Mammary epithelial cell (primary cell): ENCODE measurements around the gene SERPINE2.

Experiments used
- EZH2 ChIP-seq: IDR thresholded peaks from 2 replicates; pipeline ENCODE4 v1.6.1; 2012; ENCODE audit warnings: low read length, inconsistent platforms, borderline replicate concordance
- TF ChIP-seq, protein P1 (sequence below), 2 donors: IDR thresholded peaks in 1 of 2; conservative IDR thresholded peaks in 1 of 2; 2 replicates each; pipeline ENCODE4 v1.5.1; 2011 to 2012; ENCODE audit warnings: inconsistent platforms in 2 of 2, low read length in 2 of 2, mild to moderate bottlenecking in 2 of 2, control low read depth in 1 of 2, low read depth in 1 of 2; ENCODE audit not compliant: insufficient read depth in 1 of 2; ENCODE audit errors: extremely low read depth in 1 of 2

DNA sequence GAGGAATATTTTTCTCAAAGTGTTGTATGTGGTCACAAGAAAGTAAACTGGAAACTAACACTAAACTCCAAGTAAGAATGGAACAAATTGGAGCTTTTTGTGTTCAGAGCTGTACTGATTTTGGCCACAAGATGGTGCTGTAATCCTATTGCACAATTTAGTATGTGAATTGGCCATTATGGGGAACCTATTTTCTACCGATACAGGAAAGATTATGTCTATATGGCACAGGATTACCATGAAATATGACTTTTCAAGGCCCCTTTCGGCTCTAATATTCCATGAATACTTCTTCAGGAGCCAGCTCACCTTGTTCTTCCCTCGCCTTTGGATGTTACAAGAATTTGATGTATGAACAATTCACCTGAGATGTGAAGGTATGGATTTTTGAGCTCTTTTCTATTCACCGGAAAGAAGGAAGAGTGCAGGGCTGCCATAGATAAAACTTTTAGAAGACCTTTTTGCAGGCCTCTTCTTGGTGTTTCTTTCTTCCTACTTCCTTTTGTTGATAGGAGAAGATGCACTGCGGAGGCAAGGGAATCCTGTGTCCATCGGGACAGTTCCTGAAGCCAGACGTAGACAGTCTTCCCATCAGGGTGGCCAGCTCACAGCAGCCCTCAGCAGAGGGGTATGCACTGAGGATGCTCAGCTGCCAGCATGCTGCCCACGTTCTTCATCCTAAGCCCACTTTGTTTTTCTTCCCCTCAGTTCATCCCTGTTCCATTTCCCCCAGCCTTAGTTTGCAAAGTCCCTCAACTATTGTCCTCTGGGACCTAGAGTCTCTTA, 68.5 kb downstream of the SERPINE2 start:
- TF ChIP-seq, protein P1, sequence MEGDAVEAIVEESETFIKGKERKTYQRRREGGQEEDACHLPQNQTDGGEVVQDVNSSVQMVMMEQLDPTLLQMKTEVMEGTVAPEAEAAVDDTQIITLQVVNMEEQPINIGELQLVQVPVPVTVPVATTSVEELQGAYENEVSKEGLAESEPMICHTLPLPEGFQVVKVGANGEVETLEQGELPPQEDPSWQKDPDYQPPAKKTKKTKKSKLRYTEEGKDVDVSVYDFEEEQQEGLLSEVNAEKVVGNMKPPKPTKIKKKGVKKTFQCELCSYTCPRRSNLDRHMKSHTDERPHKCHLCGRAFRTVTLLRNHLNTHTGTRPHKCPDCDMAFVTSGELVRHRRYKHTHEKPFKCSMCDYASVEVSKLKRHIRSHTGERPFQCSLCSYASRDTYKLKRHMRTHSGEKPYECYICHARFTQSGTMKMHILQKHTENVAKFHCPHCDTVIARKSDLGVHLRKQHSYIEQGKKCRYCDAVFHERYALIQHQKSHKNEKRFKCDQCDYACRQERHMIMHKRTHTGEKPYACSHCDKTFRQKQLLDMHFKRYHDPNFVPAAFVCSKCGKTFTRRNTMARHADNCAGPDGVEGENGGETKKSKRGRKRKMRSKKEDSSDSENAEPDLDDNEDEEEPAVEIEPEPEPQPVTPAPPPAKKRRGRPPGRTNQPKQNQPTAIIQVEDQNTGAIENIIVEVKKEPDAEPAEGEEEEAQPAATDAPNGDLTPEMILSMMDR (conservative IDR thresholded peaks at IDR 0.05 in 1 of 2, IDR thresholded peaks at IDR 0.05 in 1 of 2; ENCODE audit: extremely low read depth in 1 of 2, insufficient read depth in 1 of 2, low read depth in 1 of 2, low read length in 2 of 2), result peak; percentile 88 to 96
- no peak for TF ChIP-seq EZH2
